Thyroid gland (tissue), 4 donors: ENCODE data around the gene ANKRD27. TPM values are rescaled to one million over a fixed set of nuclear protein-coding genes. Genes with fewer than 3 reads are reported as not detected.
A peak's percentile ranks its signal among the peaks of the same experiment; 100 is the strongest.

Source experiments
- DNase-seq, 2 donors: peaks; one replicate each; pipeline ENCODE4 v3.0.0-alpha.2; 2019
- H3K27ac ChIP-seq, 3 donors: fragments of 200-600 bp; sonication (generic); 1 replicate in 2 of 3; 2 replicates in 1 of 3; pipeline ENCODE4 v1.5.1; 2016 to 2019; ENCODE audit warnings: mild to moderate bottlenecking in 1 of 3, moderate library complexity in 1 of 3
- H3K27me3 ChIP-seq: fragments of 200-600 bp; sonication (generic); one replicate; pipeline ENCODE4 v1.5.1; 2019
- H3K36me3 ChIP-seq, 2 donors: fragments of 200-600 bp; sonication (generic); one replicate each; pipeline ENCODE4 v1.5.1; 2016 to 2019
- H3K4me1 ChIP-seq, 2 donors: fragments of 200-600 bp; sonication (generic); one replicate each; pipeline ENCODE4 v1.5.1; 2017 to 2019
- H3K4me3 ChIP-seq, 3 donors: fragments of 200-600 bp; sonication (generic); replicated peaks in 1 of 3; 1 replicate in 2 of 3; 2 replicates in 1 of 3; pipeline ENCODE4 v1.5.1; 2016; ENCODE audit warnings: mild to moderate bottlenecking in 1 of 3
- H3K9me3 ChIP-seq: fragments of 200-600 bp; sonication (generic); one replicate; pipeline ENCODE4 v1.5.1; 2017
- POLR2A ChIP-seq, 2 donors: fragments of 450-650 bp; IDR thresholded peaks; one replicate each; pipeline ENCODE4 v1.6.1; 2017; ENCODE audit warnings: antibody characterized with exemption in 2 of 2, mild to moderate bottlenecking in 2 of 2, moderate library complexity in 1 of 2
- WGBS, 2 donors: methylation state at CpG; one replicate each; pipeline ENCODE4 v1.1.5; 2017; 5-methylcytosine and 5-hydroxymethylcytosine counted together
- intact Hi-C: fragments of 100-400 bp; cut with DNase I; formaldehyde crosslinking; loops from one replicate; pipeline ENCODE4 v1.15.1; 2023
- total RNA-seq, 4 donors: library from RNA; depleted of rRNA; stranded (reverse); fragments of >200 nt; gene quantifications; one replicate each; pipeline ENCODE4 v1.2.3, GENCODE V29; 2016
- TF ChIP-seq, protein P1 (sequence below), 6 experiments: fragments of 200-600 bp in 3 of 6; fragments of 450-650 bp in 3 of 6; sonication (generic) in 3 of 6; IDR thresholded peaks; one replicate each; pipeline ENCODE4 v1.5.1; 2016 to 2019; ENCODE audit warnings: antibody characterized with exemption in 6 of 6, mild to moderate bottlenecking in 2 of 6, inconsistent platforms in 1 of 6, moderate library complexity in 1 of 6

The ANKRD27 gene
- total RNA-seq, 4 donors from 2014 or later = 29.7 to 64.8 (median 48.7) TPM

DNA sequence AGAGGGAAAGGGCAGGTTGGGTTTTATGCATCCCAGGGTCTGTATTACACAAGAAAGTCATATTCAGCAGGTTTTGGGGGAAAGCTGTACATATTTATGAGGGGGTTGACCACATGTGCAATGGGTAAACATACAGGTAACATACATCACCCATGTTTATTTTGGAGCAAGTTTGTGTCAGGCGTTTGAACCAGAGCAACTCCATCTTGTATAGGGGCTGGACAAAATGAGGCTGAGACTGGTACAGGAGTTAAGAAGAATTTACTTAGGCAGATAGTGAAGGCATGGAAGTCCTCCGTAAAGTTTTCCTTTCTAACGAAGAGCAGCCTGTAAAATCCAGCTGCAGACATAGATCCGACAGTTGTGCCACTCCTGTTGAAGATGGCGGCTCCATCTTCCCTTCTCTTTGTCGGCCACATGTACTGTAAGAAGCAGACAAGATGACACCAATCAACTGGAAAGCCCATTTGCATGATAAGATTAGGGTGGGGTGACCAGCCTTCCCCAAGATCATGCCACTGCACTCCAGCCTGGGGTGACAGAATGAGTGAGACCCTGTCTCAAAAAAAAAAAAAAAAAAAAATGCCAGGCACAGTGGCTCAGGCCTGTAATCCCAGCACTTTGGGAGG, 12.0 kb upstream of the ANKRD27 start:
- H3K4me1 ChIP-seq = peaks cover 16% of the 10 kb centered on the region in 2 donors
- no peaks in the 10 kb centered on the region for H3K36me3 ChIP-seq
- intact Hi-C loops = no loop called here
- H3K4me3 ChIP-seq = no peak overlapping the region
- TF ChIP-seq, protein P1, sequence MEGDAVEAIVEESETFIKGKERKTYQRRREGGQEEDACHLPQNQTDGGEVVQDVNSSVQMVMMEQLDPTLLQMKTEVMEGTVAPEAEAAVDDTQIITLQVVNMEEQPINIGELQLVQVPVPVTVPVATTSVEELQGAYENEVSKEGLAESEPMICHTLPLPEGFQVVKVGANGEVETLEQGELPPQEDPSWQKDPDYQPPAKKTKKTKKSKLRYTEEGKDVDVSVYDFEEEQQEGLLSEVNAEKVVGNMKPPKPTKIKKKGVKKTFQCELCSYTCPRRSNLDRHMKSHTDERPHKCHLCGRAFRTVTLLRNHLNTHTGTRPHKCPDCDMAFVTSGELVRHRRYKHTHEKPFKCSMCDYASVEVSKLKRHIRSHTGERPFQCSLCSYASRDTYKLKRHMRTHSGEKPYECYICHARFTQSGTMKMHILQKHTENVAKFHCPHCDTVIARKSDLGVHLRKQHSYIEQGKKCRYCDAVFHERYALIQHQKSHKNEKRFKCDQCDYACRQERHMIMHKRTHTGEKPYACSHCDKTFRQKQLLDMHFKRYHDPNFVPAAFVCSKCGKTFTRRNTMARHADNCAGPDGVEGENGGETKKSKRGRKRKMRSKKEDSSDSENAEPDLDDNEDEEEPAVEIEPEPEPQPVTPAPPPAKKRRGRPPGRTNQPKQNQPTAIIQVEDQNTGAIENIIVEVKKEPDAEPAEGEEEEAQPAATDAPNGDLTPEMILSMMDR (IDR thresholded peaks at IDR 0.05) = no peak
- TF ChIP-seq POLR2A (IDR thresholded peaks at IDR 0.05) = no peak
- no peak for DNase-seq
- no peaks in the 10 kb centered on the region for H3K27me3 ChIP-seq
- H3K27ac ChIP-seq = no peak overlapping the region
- H3K9me3 ChIP-seq = no peaks in the 10 kb centered on the region
- 92 to 94% methylated on average over 6 of the region's 6 CpGs for WGBS, 2 donors

DNA sequence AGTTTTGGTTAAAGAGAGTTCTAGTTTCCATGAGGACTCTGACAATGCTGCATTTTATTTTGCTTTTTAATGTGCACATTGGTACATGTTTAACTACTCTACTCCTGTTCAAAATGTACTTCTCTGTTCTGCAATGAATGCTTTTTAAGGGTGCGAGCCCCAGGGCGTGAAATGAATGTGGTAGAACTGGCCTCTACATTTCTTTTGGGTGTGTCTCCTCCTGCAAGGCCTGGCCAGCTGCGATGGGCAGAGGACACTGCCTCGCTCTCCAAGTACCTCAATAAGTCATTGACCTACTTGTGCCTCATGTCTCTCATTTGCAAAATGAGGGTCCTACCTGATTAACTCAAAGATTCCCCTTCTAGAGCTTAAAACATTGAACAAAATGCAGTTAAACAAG, 7.3 kb upstream of the ANKRD27 start:
- Histone ChIP-seq H3K9me3 (no peaks in the 10 kb centered on the region), H3K36me3 (no peaks in the 10 kb centered on the region), H3K27ac (no peak overlapping the region), H3K4me1 (no peaks in the 10 kb centered on the region), H3K27me3 (no peaks in the 10 kb centered on the region), H3K4me3 (no peak overlapping the region)
- no peak for TF ChIP-seq POLR2A (IDR thresholded peaks at IDR 0.05)
- TF ChIP-seq, protein P1 (IDR thresholded peaks at IDR 0.05) = no peak
- intact Hi-C loops = no loop called here
- 80 to 81% methylated on average over 4 of the region's 4 CpGs for WGBS, 2 donors
- DNase-seq = no peak

DNA sequence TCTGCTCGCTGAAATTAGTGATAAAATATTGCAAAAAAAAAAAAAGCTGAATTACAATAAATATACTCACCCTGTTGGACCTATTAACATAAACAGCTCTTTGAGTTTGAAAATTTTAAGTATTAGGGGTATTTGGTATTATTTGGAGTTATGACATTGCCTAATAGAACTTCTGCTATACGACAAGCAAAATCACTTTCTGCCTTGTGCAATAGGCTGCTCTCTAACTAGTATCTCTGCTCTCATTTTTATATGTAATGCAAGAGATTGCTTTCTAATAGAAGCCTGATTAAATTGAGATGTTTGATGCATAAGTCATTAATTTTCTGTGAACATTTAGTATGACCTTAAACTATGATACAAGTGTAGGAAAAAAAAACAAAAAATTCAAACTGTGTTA, 6.0 kb upstream of the ANKRD27 start:
- no peak overlapping the region for H3K4me3 ChIP-seq
- intact Hi-C loops = no loop called here
- no peaks in the 10 kb centered on the region for H3K36me3 ChIP-seq
- H3K9me3 ChIP-seq = no peaks in the 10 kb centered on the region
- H3K4me1 ChIP-seq = peaks cover 4 to 8% of the 10 kb centered on the region in 2 donors
- H3K27me3 ChIP-seq = no peaks in the 10 kb centered on the region
- H3K27ac ChIP-seq = no peak overlapping the region
- 89 to 93% methylated on average over 2 of the region's 2 CpGs for WGBS, 2 donors
- TF ChIP-seq POLR2A (IDR thresholded peaks at IDR 0.05) = no peak
- TF ChIP-seq, protein P1 (IDR thresholded peaks at IDR 0.05) = no peak
- no peak for DNase-seq

DNA sequence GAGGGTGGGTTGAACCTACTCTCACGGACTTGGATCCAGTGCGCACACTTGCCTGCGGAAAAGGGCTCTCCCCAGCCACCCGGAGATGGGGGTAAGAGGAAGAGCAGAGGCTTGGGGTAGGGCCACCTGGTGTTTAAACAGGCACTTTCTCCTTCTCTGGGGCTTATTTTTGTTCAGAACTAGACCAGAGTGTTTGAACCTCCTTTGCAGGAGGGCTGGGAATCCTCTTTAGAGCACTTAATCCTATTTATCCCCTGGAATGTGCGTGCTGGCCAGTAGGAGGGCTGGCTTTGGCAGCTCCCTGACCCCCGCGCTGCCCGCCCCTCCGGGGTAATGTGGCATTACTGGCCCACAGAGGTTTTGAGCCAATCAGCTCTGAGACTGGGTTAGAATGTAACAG, 2.7 kb upstream of the ANKRD27 start:
- WGBS, 2 donors = 57 to 67% methylated on average over 9 of the region's 9 CpGs
- H3K9me3 ChIP-seq = no peaks in the 10 kb centered on the region
- H3K27me3 ChIP-seq = no peaks in the 10 kb centered on the region
- DNase-seq = no peak
- no peaks in the 10 kb centered on the region for H3K36me3 ChIP-seq
- intact Hi-C loops = loop anchor here (10.0 kb wide), 1 partner anchor 93 kb away; the partner anchor contains the start of gene PDCD5
- H3K27ac ChIP-seq = no peak overlapping the region
- no peak overlapping the region for H3K4me3 ChIP-seq
- peaks cover 17 to 22% of the 10 kb centered on the region in 2 donors for H3K4me1 ChIP-seq
- TF ChIP-seq, protein P1 (IDR thresholded peaks at IDR 0.05) = no peak
- TF ChIP-seq POLR2A (IDR thresholded peaks at IDR 0.05) = no peak

DNA sequence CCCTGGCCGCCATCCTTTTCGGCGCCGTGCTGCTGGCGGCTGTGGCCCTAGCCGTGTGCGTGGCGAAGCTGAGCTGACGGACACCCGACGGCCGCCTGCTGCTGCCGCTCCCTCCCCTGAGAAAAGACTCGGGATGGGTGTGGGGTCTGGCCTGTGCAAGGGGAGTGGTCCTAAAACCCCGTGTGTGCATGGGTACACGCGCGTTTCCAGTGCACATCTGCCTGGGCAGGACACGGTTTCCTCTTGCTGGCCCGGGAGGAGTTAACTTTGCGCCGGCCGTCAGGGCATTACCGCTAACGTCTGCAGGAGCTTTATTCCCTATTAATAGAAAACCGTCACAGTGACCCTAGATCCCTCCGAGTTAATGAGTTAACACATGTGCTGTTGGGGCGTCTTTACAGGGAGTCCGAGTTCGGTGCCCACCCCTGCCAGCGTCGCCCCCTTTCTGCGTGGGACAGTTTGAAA, 1.9 kb upstream of the ANKRD27 start:
- 55 to 57% methylated on average over 8 to 15 of the region's 33 CpGs for WGBS, 2 donors
- Histone ChIP-seq H3K4me3 (peak overlapping the region in 1 of 3 donors; percentile 99), H3K4me1 (peaks cover 17 to 22% of the 10 kb centered on the region in 2 donors), H3K27ac (no peak overlapping the region), H3K9me3 (no peaks in the 10 kb centered on the region), H3K36me3 (no peaks in the 10 kb centered on the region), H3K27me3 (no peaks in the 10 kb centered on the region)
- TF ChIP-seq, protein P1 (IDR thresholded peaks at IDR 0.05) = no peak
- TF ChIP-seq POLR2A (IDR thresholded peaks at IDR 0.05) = no peak
- intact Hi-C loops = loop anchor here (10.0 kb wide), 1 partner anchor 92 kb away; the partner anchor contains the start of gene PDCD5
- DNase-seq = no peak
